NT2/D1 (cell line): ENCODE data around the gene MFNG.

ENCODE experiments used
- DNase-seq: peaks from one replicate; pipeline ENCODE4 v3.0.0-alpha.2; 2011; ENCODE audit warnings: low read depth, low spot score
- H3K27me3 ChIP-seq: 2 replicates; pipeline ENCODE4 v1.6.0; 2011; ENCODE audit warnings: mild to moderate bottlenecking; ENCODE audit not compliant: insufficient read length, insufficient read depth
- H3K36me3 ChIP-seq: 2 replicates; pipeline ENCODE4 v1.6.1; 2011; ENCODE audit warnings: mild to moderate bottlenecking, low read length, mixed read lengths; ENCODE audit not compliant: insufficient read depth, insufficient read length
- H3K4me1 ChIP-seq: 2 replicates; pipeline ENCODE4 v1.5.1; 2011; ENCODE audit not compliant: insufficient read depth, insufficient read length
- H3K4me3 ChIP-seq: 2 replicates; pipeline ENCODE4 v1.5.1; 2011; ENCODE audit warnings: low read depth; ENCODE audit not compliant: insufficient read length
- H3K9ac ChIP-seq: 2 replicates; pipeline ENCODE4 v1.6.0; 2011; ENCODE audit warnings: low read depth; ENCODE audit not compliant: insufficient read length
- H3K9me3 ChIP-seq: 2 replicates; pipeline ENCODE4 v1.5.1; 2011; ENCODE audit warnings: mild to moderate bottlenecking, low read length; ENCODE audit not compliant: insufficient read depth
- SUZ12 ChIP-seq: IDR thresholded peaks from 2 replicates; pipeline ENCODE4 v1.6.1; 2011; ENCODE audit not compliant: insufficient read length, insufficient read depth; ENCODE audit errors: extremely low read depth
- YY1 ChIP-seq: IDR thresholded peaks from 2 replicates; pipeline ENCODE4 v1.6.1; 2011; ENCODE audit not compliant: insufficient read length, insufficient read depth
- ZNF274 ChIP-seq: IDR thresholded peaks from 2 replicates; pipeline ENCODE4 v1.6.1; 2011; ENCODE audit warnings: mild to moderate bottlenecking, low read depth, low read length

MFNG gene

GRCh38 chr22:37421468-37421877 lies 64.7 kb downstream of the MFNG start:
- H3K9me3 ChIP-seq, result no peaks in the 10 kb centered on the region

GRCh38 chr22:37420686-37421467 lies 65.3 kb downstream of the MFNG start:
- Histone ChIP-seq H3K4me1 (peaks cover 19% of the 10 kb centered on the region), H3K27me3 (peaks cover 45% of the 10 kb centered on the region), H3K9me3 (no peaks in the 10 kb centered on the region), H3K36me3 (no peaks in the 10 kb centered on the region), H3K9ac (peak overlapping the region; percentile 76), H3K4me3 (peak overlapping the region; percentile 53)
- no peak for DNase-seq
- TF ChIP-seq YY1 (no peak), SUZ12 (no peak), ZNF274 (no peak)

More at GRCh38 chr22:37421468-37421877, 64.7 kb downstream of the MFNG start:
- no peak overlapping the region for H3K9ac ChIP-seq
- DNase-seq, result no peak
- no peak overlapping the region for H3K4me3 ChIP-seq
- TF ChIP-seq ZNF274 (no peak), YY1 (no peak), SUZ12 (no peak)
- peaks cover 23% of the 10 kb centered on the region for H3K4me1 ChIP-seq
- H3K36me3 ChIP-seq, result no peaks in the 10 kb centered on the region
- H3K27me3 ChIP-seq, result peaks cover 51% of the 10 kb centered on the region

DNA sequence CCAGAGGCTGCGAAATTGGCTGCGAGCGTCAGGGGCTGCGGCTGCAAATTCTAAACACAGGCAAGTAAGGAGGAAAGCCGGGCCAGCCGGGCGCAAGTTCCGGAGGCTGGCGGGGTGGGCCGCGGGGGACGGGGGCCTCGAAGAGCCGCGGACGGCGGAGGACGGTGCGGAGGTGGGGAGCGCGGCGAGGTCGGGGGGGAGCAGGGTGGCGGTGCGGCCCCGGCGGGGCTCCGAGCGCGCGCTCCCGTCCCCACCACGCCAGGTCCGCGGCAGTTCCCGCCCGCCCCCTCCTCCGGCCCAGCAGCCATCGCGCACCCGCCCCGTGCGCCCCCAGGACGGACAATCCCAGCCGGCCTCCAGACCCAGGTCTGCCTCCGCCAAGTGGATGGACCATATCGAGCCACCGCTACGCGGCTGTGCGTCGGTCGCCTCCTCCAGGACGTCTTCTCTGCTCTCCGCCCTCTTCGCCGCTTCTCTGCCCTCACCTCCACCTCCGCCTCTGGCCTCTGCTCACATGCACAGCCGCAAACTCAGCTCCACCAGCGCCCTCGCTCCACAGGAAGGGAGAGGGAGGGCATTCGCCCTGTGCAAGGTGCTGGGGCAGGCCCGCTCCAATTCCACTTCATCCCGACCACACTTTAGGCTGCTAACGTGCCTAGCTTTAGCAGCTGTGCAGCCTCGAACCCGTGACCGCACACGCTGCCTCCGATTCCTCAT lies 66.1 kb downstream of the MFNG start:
- H3K9me3 ChIP-seq, result no peaks in the 10 kb centered on the region
- H3K4me1 ChIP-seq, result peaks cover 14% of the 10 kb centered on the region
- no peaks in the 10 kb centered on the region for H3K36me3 ChIP-seq
- peak overlapping the region; percentile 76 for H3K9ac ChIP-seq
- TF ChIP-seq ZNF274, result no peak
- no peak for TF ChIP-seq SUZ12
- no peak for TF ChIP-seq YY1
- DNase-seq, result no peak
- peak overlapping the region; percentile 53 for H3K4me3 ChIP-seq
- peaks cover 38% of the 10 kb centered on the region for H3K27me3 ChIP-seq

DNA sequence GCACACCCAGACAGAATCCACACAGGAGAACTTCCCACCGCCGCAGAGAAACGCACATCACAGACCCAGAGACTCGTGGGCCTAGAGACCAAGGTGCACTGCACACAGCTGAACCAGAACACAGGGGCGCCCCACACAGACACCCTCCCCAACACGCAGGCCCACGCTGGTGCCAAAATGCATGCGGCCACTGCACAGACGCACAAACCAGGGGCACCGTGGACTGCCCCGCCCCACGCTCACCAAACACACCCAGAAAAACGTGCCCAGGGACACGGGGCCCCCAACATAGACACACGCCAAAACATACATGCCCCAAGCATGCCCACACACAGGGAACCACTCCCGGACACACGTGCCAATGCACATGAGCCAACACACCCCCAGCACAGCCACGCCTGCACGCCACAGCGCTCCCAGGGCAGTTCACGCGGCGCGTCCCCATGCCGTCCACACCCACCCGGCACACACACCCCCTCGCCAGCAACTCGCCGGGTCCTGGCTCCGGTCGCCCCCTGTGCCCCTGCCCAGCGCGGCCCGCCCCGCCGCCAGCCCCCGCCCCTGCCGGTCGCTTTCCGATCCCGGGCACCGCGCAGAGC lies 66.7 kb downstream of the MFNG start:
- TF ChIP-seq SUZ12 (no peak), ZNF274 (no peak), YY1 (no peak)
- Histone ChIP-seq H3K4me3 (peak overlapping the region; percentile 53), H3K9me3 (no peaks in the 10 kb centered on the region), H3K4me1 (peaks cover 14% of the 10 kb centered on the region), H3K27me3 (peaks cover 36% of the 10 kb centered on the region), H3K9ac (peak overlapping the region; percentile 74), H3K36me3 (no peaks in the 10 kb centered on the region)
- no peak for DNase-seq
